IPS DF 4.7 (cell line): ENCODE data around the gene DCDC2C.

Experiments used
- DNase-seq: peaks from one replicate; pipeline ENCODE4 v3.0.0-alpha.2; 2013; ENCODE audit warnings: low spot score; ENCODE audit errors: extremely low read depth

The DCDC2C gene

DNA sequence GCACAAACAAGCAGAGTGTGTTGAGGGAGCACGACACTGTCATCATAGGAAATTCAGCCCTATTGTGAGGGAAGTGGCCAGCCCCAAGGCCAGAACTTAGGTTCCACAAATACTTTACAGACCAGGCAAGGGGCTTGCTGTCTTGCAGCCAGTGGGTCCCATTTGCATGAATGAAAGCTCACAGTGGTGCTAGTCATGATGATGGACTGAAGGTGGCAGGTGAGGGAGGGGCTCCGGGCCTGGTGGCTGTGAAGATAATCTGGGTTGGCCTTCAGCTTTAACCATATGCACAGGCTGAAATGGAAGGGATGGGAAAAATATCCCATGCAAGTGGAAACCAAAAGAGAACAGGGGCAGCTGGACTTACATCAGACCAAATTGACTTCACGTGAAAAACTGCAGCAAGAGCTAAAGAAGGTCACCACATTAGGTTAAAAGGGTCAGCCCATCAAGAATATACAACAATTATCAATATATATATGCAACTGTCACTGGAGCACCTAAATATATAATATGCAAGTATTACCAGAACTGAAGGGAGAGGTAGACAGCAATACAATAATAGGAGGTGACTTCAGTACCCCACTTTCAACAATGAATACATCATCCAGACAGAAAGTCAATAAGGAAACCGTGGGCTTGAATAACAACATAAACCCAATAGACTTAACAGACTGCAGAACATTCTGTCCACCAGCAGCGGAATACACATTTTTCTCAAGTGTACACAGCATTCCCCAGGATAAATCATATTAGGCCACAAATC is 39.6 kb downstream of the DCDC2C start:
- no peak for DNase-seq

DNA sequence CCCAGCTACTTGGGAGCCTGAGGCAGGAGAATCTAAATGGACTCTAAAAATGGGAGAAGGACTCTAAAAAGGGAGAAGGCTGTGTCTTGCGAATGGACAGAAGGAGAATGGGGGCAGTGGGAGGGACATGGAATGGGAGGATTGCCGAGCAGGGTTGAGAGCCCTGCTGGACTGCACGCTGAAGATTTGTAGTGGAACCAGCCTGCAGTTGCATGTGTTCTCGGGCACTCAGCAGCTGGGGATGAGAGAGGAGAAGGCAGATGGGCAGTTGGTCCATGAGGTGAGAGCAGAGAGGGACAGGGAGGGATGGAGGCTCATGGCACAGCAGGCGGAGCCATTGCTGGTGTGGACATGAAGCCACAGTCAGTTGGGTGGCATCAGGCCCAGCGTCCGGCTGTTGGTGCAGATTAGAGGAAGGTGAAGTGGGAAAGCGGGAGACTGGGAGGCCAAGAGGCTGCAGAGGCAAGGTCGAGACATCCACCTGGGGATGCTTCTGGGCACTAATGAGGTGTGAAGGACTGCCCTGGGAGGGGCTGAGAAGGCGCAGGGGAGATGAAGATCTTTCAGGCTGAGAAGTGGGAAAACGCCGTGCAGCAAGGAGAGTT is 40.7 kb downstream of the DCDC2C start:
- no peak for DNase-seq

DNA sequence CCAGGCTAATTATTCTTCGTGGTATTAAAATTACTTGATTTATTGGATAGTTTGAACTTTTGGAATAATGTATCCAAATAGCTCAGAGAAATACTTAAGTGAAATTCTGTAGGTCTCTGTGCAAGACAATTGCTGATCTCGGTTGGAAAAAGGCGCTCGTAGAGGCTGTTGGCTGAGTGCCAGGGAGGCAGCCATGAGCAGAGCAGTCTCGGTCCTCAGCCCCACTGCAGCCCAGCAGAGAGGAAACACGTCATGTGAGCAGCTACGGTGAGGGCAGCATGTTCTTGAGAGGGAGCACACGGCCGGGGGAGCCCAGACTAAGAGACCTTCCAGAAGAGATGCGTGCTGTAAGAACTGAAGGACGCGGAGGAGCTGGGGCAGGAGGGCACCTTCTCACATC is 42.5 kb downstream of the DCDC2C start:
- DNase-seq, result no peak

DNA sequence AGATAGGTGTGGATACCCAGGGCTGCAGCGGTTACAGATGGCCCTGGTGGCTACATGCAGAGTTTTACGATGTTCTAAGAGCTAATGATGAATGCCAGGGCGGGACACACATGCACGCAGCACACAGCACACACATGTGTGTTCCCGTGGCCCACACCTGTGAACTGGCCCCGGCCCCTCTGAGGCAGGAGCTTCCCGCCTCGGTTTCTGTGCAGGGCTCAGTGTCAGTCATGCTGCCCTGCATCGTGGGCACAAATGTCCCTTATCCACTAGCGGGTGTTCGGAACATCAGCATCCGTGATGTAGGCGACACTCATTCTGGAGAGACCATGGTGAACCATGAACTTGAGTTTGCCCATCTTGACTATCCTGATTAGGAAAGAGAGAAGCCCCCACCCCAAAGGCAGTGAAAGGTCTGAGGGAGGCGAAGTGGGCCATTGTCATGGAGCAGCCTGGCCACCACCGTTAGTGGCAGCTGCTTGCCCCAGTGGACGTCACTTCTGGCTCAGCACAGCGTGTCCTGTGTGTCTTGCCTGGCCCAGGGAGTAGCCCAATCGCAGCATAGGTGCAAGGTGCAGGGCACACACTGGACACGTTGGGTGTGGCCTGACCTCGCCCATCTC is 43.8 kb downstream of the DCDC2C start:
- DNase-seq, result no peak

DNA sequence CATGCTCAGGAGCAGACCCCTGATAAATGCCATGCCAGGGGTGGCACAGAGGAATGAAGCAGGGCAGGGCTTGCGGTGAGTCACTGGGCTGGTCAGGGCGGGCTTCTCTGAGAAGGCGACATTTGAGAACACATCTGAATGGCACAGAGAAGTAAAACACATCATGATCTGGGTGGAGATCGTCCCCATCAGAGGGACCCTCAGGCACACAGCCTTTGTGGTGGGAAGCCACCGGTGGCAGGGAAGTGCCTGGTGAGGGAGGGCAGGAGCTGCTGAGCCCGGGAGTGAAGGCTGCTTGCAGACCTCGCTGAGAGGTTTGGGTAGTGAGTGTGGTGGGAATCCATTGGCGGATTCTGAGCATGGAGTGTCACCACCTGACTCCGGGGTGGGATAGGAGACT is 44.5 kb downstream of the DCDC2C start:
- DNase-seq, result no peak

DNA sequence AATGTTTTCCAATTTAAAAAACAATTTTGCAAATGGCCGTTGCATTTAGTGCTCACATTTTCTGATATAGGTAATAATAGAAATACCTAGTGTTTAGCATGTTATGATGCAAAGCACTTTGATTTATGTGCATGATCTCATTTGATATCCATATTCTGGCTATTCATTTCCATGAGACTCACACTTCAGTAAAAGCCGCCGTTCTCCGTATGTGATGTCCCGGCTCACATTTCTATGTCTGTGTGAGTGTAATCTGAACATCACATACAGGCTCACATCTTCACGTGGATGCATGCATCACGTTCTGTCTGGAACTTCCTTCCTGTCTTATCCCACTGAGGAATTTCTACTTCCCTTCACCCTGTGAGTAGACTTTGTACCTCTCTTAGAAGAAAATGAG is 45.8 kb downstream of the DCDC2C start:
- no peak for DNase-seq

DNA sequence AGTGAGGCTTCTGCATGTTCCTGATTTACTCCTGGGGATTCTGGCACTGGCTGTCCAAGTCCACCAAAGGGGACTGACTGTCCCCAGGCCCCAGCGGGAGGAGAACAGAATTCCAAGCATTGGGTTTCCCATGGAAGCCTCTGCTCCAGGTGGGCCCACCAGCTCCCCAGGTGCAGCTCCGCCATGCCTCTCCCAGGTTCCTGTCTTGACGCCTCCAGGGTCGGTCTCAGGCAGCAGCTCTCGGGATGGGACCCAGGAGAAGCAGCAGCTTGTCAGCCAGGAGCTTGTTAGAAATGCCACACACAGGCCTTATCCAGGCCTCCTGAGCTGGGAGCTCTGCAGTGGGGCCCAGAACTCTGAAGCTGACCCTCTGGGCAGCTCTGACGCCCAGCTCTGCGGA is 47.9 kb downstream of the DCDC2C start:
- DNase-seq, result no peak

DNA sequence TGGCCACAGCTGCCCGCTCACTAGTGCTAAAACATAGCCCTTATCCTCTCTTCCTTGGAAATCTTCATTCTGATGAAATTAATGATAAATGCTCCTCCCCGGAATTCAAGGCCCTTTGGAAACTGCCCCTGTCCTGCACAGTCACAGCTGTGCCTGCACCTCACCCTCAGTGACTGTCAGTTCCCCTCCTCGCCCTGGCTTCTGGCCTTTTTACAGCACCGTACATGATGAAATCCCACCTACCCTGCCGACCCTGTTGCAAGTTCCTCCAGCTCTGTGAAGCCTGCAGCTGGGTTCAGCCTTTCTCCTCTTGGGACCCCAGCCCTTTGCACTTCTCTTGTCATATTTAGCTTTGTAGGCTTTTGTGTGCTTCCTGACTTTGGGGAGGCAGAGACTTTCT is 48.4 kb downstream of the DCDC2C start:
- no peak for DNase-seq

DNA sequence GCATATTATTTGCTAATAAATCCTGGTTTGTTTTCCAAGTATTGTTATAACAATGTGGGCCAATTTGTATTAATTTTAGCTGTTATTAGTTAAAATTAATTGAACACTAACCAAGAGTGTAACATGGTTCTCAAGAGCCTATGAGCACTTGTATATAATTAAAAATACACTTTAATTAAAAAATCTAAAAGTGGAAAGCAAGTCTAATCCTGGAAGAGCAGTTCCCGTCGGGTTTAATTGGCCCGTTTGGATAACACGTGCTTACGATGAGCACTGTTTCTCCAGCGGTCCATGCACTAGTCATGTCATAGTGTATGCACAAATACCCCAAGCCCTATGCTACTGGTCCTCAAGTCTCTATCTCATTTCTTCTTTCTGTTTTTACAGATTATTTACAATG is 49.0 kb downstream of the DCDC2C start:
- DNase-seq, result no peak

DNA sequence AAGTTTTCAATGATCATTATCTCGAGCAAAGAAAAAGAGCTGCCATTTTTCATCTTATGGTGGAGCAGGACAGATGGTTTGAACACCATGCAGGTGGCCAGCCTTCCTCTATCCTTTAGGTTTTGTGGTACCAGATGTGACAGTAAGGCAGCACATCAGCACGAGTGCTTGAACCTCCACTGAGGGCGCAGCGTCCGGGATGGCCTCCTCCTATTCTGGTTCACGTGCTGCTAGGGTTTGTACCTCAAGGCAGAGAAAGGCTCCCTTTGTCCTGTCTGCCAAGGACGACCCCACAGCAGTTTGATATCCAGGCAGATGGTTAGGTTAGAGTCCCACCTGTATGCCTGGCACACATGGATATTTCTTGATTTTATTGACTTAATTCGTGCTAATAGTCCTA is 50.2 kb downstream of the DCDC2C start:
- no peak for DNase-seq

DNA sequence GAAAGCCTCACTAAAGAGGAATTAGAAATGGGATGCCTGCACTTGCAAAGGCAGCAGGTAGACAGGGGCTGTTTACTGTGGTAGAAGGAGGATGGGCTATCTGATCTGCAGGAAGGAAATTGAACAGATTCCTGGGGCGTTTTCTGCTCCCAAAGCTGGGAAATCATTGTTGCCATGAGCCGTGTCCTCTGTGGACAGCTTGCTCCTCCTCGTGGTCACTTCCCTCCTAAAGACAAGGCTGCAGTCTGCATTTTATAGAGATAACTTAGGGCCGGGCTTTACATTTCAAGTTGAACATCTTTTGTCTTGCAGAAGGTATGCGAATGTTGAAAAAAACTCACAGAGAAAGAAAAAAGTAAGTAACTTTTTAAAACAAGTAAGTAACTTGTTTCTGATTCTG is 50.9 kb downstream of the DCDC2C start:
- DNase-seq, result no peak

DNA sequence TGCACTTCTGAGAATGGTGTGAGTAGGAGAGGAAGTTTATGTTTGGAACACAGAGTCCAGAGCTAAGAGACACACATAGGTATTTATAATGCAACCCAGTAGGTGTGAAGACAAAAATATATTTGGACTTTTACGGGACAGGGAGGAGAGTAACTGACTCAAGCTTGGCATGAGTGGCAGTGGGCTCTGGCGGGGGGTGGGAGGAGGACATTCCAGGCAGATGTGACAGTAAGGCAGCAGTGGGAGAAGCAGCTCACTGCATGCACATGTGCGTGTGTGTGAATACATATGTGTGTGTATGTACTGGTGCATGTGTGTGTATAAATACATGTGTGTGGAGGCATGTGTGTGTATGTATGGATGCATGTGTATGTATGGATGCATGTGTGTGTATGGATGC is 51.4 kb downstream of the DCDC2C start:
- DNase-seq, result no peak

DNA sequence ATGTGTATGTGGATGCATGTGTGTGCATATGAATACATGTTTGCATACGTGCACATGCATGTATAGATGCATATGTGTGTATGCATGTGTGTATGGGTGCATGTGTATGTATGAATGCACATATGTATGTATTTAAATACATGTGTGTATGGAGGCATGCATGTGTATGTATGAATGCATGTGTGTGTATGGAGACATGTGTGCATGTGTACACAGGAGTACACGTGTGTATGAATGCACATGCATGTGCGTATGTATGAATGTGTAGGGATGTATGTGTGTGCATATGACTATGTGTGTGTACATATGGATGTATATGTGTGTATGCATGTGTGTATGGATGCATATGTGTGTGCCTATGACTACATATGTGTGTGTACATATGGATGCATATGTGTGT is 51.9 kb downstream of the DCDC2C start:
- no peak for DNase-seq

DNA sequence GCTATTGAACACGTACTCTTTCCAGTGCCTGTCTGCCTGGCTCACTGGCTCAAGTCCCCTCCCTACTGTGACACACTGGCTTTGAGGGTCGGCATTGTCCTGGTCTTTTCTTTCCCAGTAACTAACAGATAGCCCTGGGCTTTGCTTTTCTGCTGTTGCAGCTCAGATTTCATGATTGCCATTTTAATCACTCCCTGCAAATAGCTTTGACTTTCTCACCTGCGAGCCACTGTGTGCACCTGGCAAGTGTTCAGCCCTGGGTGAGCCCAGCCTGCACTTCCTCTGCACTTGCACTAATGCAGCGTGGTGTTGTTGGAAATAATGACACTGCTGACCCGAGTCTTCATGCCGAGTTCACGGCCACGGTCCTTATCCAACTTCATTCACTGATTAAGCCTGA is 52.9 kb downstream of the DCDC2C start:
- no peak for DNase-seq

DNA sequence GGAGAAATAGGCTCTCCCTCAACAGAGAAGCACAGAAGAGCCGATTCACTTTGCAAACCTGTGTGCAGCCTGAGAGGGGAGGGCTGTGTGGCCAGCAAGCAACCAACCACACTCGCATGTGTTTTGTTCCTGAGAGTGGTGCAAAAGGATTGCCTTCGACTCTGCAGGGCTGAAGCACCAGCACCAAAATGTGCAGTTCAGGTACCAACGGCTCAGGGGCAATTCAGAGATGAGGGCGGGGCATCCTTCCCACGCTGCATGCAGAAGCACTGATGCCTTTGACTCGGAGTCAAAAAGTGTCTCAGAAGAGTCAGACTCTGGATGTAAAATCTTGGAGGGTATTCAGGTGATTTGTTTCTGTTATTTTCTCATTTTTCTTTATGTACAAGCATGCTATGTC is 55.5 kb downstream of the DCDC2C start:
- no peak for DNase-seq

DNA sequence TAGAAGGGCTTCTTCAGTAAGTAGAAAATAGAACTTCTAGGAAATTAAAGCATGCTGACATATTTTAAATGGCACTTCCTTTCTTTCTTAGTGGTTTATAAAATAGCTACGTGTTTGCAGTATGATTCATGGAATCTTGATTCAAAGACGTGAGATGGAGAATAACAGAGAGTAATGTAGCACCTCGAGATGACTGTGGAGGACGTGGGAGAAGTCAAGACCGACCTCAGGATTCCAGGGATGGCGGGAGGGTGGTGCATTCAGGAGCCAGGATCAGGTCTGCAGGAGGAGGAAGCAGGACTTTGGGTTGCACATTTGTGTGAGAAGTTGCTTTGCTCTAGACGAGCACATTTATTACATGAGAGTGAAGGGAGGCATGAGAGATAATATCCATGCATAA is 56.0 kb downstream of the DCDC2C start:
- no peak for DNase-seq

DNA sequence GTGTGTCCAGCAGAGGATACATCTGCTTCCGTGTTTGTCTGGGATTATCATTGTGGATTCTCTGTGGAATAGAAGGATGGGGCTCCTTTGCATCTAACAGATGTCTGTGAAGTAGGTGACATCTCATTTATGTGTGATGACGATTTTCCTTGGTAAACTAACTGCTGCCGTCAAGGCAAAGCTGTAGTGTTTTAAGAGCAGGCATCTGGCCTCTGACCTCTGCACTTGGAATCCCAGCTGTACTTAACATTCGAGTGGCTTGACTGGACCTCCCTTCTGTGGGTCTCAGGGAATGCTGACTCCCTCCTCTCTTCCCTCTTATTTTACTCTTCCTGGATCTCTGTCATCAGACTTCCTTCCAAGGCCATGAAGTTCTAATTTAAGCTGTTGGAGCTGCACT is 56.4 kb downstream of the DCDC2C start:
- DNase-seq, result no peak

DNA sequence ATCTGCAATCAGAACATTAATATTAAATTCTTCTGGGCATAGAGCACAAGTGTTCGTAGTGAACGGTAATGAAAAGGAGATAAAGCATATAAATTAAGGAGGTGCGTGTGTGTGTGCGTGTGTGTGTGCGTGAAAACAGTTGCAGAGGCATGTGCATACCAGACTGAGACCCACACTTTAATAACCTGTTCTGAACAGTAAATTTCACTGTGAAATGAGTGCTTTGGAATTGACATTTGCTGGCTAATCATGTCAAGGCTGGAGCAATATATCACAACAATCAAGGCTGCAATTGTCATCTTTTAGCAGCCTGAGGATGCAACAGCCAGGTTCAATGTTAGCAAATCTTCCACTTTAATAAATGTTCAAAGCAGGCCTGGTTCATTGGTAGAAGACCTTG is 57.9 kb downstream of the DCDC2C start:
- DNase-seq, result no peak

DNA sequence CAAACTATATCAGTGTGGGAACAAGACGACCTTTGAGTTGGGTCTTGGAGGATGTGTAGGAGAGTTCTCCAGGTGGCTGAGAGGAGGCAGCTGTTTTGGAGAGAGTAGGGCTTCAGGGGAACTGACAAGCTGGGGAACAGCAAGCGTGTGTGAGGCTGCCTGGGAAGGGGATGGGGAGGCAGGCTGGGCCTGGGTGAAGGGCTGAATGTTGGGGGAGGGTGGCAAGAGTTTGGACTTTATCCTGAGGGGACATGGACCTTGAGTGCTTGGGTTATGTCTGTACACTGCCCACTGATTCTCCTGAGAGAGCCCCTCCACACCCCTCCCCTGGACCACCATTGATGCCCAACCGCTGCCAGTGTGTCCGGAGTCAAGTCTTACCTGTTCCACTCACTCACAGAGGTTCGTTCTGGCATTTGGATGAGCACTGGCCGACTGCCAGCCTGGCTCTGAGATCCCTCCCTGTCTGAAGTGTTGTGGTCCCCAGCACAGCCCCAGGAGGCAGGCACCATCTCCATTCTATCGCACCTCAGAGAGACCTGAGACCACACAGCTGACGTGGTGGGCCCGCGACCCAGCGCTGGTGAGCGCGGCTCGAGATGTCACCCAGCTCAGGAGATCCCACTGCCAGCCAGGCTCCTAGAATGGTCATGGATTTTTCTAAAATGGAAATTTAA is 59.5 kb downstream of the DCDC2C start:
- DNase-seq, result no peak

DNA sequence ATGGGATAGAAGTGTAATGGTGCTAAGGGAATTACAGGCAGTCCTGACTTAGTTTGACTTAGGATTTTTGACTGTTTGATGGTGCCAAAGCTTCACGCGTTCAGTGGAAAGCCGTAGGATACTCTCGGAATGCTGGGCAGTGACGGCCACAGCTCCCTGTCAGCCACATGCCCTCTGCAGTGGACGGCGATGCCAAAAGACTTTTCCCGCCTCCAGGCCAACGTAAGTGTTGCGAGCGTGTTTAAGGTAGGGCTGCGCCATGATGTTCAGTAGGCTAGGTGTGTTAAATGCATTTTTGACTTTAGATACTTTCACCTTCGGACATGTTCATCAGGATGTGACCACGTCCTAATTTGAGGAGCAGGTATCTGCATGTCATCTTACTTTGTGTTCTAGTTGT is 63.4 kb downstream of the DCDC2C start:
- DNase-seq, result no peak

DNA sequence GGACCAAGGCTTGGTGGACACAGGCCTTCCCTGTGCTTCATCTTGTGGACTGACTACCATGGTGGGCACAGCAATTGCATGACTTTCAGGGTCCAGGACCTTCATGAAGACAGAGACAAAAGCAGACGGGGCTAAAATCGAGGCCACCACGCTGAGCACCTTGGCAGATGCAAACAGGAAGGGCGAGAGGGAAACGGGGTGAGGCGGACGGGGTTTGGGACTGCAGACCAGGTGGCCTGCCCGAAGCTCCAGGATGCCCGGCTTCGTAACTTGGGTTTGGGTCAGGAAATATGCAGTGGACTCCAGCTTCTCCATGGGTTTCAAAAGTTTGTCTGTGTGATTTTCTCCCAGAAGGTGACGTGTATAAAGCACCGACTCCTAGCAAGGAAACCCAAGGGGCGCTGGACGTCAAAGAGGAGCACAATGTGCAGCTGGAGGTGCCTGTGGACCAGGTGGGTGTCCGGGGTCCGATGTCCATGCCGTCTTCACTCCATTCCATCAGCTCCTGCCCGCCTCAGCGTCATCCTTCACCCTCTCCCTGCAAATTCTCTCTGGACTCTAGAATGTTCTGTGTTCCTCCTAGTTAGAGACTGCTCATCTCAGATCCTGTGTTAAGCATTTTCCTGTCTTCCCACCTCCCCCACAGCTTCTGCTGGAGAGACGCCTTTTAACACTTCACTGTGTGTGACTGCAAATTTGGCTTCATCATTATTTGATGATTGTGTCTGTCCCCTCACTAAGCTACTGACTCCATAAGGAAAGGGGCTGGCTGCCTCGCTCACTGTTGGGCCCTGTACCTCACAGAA is 65.8 kb downstream of the DCDC2C start:
- DNase-seq, result no peak

DNA sequence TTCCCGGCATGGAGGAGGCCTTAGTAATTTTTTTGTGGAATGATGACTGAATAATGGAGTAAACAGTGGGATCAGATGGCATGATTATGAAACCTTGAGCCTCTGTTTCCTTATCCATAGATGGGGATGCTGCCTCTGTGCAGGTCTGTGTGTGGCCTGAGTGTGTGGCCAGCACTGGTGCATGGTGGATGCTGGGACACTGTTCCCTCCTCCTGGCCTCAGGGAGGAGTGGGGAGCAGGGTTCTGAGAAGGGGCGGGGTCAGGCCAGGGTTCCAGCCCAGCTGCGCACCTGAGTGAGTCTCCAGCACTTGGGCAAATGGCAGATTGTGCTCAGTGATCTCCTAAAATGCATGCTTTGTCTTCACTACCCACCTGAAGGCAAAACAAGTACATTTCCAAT is 66.4 kb downstream of the DCDC2C start:
- DNase-seq, result no peak
